ENCODE results near the gene WDFY4.

Gene WDFY4

GRCh38 chr10:48820231-48820630 is 135.6 kb downstream of the WDFY4 start:
- no peak for DNase-seq

GRCh38 chr10:48820699-48821098 is 136.0 kb downstream of the WDFY4 start:
- DNase-seq: no peak

GRCh38 chr10:48821111-48821510 is 136.4 kb downstream of the WDFY4 start:
- no peak for DNase-seq

- no peak for DNase-seq
Observed at GRCh38 chr10:48821692-48822091, 137.0 kb downstream of the WDFY4 start.

DNA sequence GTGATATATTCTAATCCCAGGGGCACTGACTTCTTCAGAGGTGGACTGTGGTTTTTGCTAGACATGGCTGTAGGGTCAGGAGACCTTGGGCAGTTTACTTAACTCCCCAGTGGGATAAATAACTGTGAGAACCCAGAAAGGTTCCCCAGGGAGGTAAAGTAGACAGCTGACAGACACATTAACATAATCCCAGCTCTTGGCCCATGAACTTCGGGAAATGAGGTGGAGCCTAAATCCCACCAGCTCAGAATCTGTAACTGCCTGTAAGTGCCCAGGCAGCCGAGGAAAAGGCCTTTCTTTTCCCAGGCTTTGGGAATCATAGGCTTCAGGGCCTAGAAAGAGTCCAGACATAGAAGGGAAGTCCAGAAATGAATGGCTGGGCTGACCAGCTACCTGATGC is 149.0 kb downstream of the WDFY4 start:
- no peak for DNase-seq

DNA sequence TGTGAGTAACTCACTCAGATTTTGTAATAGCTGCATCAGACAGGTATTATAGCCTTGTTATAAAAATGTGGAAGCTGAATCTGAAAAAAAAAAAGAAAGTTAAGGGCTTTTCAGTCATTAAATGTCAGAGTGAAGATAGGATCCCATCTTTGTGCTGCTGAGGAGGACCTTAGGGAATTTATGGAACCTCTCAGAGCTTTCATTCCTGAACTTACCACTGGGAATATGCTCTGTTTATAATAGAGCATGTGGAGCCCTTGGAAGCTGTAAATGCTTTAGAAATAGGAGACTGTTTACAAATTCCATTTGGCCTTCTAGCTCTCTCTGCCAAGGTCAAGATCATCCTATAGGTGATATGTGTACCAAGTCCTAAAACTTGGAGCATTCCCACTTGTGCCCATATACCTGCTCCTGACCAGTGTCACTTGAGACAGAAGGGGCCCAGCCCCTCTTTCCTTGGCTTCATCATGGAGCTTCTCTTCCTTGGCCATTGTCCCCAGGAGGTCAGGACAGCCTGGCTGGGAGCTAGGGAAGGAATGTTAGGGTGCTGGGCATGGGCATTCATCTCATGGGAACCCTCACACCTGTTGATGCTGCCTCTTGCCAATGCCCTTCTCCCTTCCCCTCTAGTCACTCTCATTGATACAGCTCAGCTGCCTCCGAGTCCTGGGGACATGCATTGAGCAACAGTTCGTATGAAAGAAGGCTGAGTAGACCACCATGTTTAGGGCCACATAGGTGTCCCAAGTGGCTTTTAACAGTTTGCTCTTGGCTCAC is 149.7 kb downstream of the WDFY4 start:
- DNase-seq: no peak

GRCh38 chr10:48835781-48836180 is 151.1 kb downstream of the WDFY4 start:
- DNase-seq: no peak

- no peak for DNase-seq
Observed at GRCh38 chr10:48836605-48837004, 151.9 kb downstream of the WDFY4 start.

DNA sequence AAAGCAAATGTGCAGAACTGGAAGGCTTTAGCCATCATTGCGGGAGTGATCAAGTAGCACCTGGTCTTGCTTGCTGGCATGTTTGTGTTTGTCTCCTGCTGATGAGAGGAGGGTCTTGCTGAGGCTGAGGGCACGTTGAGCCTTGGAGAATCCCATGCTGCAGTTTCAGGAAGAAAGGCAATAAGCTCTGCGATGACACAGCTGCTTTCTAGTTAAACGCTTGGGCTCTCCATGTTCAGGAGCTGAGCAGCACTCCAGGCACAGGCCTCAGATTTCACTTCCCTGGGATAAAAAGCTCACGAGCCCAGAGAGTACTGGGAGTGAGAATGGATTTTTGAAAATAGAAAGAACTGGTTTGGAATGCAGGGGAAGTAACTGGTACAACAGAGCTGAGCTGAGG is 154.2 kb downstream of the WDFY4 start:
- no peak for DNase-seq

- no peak for DNase-seq
Observed at GRCh38 chr10:48839809-48840679, 155.4 kb downstream of the WDFY4 start.

DNA sequence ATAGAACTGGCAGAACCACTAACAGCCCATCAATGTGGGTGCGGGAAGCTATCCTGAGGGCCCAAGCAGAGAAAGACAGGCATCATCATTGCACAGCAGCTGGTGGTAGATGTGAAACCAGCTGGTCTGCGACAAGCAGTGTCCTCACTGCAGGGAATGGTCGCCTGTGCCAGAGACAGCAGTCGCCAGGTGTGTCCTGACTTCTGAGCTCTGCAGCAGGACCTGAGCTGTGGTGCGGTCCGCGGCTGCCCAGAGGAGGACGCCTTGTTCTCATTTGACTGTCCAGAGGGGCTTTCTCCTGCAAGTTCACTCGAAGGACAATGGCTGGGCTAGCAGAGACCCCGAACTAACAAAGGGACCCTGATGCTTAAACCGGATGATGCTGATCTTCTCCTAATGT is 157.6 kb downstream of the WDFY4 start:
- no peak for DNase-seq

- no peak for DNase-seq
Observed at GRCh38 chr10:48843198-48843597, 158.5 kb downstream of the WDFY4 start.

GRCh38 chr10:48844616-48845015 is 159.9 kb downstream of the WDFY4 start:
- DNase-seq: no peak

DNA sequence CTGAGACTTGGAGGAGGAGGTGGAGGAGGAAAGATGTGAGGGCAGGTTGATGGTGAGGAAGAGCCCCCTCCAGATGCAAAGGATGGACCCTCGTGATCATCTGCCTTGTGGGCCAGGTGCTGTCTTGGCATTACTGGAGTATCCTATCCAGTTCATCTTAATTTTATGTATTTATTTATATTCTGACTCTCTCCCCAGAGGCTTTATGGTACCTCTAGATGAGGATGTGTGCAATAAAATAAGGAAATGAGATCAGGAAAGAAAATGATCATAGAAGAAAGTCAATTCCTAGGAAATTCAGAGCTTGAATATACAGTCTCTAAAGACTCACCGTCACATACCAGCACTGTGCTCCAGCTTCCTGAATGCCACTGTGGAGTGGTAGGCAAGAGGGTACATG is 160.8 kb downstream of the WDFY4 start:
- DNase-seq: no peak

DNA sequence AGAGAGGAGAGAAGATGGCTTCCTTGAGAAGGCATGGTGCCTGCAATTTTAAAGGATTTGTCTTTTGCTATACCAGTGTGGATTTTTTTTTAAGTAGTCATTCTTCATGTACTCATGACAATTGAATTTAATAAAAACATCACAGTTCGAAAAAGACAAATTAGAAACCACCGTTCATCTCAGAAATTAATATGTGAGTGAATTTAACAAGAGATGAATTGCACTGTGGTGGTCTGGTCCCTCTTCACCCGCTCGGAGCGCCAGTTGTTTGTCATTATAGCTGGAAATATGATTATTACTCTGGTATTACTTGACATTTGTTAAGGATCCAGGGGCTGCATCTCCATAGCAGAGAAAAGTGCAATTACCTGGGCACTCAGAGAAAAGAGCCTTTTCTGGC is 163.0 kb downstream of the WDFY4 start:
- no peak for DNase-seq

DNA sequence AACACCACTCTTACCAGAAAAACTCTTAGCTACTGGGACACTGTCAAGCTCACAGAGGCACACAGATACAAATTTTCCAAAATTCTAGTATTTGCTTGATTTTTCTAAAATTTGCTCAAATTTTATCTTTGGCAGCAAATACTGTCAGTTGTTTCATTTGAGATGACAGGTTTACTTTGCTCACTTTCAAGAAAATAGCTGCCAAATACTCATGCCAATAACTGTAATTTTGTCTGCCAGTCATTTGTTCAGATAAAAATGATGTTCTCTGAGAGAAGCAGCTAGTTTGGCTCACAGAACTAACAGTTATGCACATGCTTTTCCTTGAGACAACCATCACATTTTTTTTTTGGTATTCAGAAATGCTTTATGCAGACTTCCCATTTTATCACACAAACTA is 172.2 kb downstream of the WDFY4 start:
- DNase-seq: no peak

DNA sequence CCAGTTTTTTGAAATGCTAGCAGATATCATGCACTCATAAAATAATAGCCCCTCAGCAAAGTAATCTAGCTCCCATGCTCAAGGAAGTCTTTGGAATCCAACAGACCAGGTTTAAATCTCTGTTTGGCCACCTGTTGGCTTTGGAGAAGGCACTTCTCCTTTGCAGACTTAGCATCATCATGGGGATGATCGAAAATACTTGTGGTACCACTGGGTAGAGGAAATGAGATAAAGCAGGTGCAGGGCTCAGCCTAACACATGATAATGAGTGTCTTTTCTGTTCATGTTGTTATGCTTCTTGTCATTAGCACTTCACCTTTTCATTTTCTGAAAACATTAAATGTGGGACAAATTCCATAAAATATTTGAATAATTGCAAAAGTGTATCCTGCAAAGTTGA is 187.6 kb downstream of the WDFY4 start:
- DNase-seq: no peak

DNA sequence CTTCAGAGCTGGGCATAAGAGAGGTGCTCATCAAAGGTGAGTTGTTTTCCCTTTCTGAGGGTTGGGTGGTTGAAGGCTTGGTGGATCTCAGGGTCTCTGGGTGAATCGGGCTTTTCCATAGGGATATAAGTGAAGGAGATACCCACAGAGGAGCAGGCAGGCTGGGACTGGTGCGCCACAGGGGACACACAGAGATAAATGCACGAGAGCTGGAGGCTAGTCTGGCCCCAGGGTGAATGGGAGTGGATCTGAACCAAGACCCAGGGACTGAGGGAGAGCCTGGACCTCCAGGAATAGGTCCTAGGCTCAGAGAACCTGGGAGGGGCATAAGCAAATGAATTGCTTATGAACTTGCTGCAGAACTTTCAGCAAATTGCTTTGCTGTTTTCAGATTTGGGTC is 193.4 kb downstream of the WDFY4 start:
- DNase-seq: no peak

DNA sequence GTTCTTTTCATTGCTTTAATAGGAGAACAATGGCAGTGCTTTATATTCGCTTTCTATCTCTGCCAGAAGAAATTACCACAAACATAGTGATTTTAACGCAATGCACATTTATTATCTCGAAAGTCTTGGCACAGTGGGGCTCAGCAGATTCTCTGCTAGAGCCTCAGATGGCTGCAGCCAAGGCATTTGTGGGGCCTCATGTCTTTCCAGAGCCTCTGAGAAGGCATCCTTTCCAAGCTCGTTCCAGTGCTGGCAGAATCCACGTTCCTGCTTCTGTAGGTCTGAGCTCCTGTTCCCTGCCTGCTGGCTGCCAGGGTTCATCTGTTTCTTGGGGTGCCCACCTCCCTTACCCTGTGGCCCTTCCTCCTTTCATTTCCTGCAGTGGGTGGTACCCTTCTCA is 194.8 kb downstream of the WDFY4 start:
- DNase-seq: no peak

DNA sequence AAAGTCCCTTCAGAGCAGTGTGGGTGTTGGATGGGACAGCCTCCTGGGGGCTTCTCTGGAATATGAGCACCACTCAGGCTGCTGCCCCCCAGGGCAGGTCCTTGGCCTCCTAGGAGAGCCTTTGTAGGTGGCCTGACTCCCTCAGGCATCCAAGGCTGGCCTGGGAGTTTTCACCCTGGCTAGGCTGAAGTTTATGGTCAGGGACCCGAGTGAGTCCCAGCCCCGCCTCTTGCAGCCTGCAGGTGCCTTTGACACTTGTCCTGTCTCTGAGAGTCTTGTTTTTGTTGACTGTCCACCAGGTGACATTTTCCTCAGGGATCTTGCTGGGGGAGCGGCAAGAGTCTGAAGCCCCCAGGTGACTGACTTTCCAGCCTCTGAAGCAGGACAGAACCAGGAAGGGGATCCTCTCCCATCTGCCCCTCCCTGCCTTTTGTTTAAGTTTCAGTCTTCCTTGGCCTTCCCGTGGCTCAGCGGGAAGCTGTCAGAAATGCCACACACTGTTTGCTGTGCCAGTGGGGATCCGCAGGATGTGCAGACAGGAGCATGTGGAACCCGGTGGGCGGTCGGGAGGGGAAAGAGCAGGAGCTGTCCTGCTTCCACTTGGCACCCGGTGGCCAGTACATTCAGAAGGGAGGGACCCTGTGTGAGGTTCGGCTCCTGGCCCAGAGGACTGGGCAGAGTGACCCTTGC is 195.5 kb downstream of the WDFY4 start:
- no peak for DNase-seq

DNA sequence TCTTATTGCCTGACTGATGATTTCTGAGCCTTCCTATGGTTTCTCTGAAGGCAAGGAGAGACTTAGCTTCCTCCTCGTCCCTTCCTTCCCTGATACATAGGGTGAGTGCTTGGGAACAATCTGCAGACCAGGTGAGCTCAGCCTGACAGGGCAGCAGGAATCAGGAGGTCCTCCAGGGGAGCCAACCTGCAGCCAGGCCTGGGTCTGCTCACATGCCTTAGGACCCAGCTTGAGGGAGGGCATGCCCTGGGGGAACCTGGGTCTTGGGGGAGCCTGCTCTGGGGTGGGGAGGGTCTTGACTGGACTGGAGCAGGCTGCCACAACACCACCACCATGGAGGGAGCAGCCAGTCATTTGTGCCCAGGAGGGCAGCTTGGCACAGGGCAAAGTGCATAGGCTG is 197.3 kb downstream of the WDFY4 start:
- DNase-seq: no peak

DNA sequence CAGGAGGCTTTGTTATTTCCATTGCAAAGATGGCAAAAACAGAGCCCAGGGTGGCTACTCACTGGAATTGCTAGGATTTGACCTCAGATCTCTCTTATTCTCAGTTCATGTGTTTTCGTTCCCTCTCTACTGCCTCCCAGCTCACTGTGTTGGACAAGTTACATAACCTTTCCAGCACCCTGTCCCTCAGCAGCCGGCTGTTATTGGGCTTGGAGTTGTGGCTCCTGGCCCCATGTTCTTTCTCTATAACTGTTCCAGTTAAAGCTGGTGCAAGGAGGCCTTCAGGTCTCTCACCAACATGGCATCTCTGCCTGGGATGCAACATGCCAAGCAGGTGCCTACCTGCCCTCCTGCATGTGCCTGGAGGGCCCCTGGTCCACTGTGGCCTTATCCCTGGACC is 198.2 kb downstream of the WDFY4 start:
- DNase-seq: no peak

GRCh38 chr10:48883701-48884100 is 199.0 kb downstream of the WDFY4 start:
- DNase-seq: no peak
